CD8-positive, alpha-beta memory T cell (primary cell): ENCODE measurements around the gene OR13A1. TPM values are rescaled to one million over a fixed set of nuclear protein-coding genes. Genes with fewer than 3 reads are reported as not detected.
"Not testable (repeated sequence)": the region's sequence is repeated elsewhere in the genome, so short reads cannot be mapped to it uniquely, and the experiment has no call there.

ENCODE experiments used
- CTCF ChIA-PET: fragments of 350-600 bp; sonication (Branson Sonifier 250); formaldehyde crosslinking; loops from one replicate; lab custom pipeline; 2021; ENCODE audit warnings: antibody characterized with exemption; lab: Charles Lee
- POLR2A ChIA-PET: fragments of 350-600 bp; sonication (Branson Sonifier 250); formaldehyde crosslinking; loops from one replicate; lab custom pipeline; 2021; ENCODE audit warnings: antibody characterized with exemption; lab: Charles Lee
- DNase-seq, 5 donors: peaks; one replicate each; pipeline versions ENCODE4 v3.0.0 to v3.0.0-alpha.2; 2020 to 2022; ENCODE audit warnings: mixed read lengths in 1 of 5
- H3K27ac ChIP-seq: one replicate; pipeline ENCODE4 v1.7.0; 2013; ENCODE audit warnings: low read depth, mild to moderate bottlenecking, low read length, moderate library complexity
- H3K27me3 ChIP-seq: 2 replicates; pipeline ENCODE4 v1.7.0; 2013; ENCODE audit warnings: low read length, mild to moderate bottlenecking; ENCODE audit not compliant: insufficient read depth, poor library complexity, severe bottlenecking
- H3K36me3 ChIP-seq: 2 replicates; pipeline ENCODE4 v1.7.0; 2013; ENCODE audit warnings: mild to moderate bottlenecking, low read length, moderate library complexity; ENCODE audit not compliant: insufficient read depth
- H3K4me1 ChIP-seq: 2 replicates; pipeline ENCODE4 v1.7.0; 2013; ENCODE audit warnings: mild to moderate bottlenecking, low read length, moderate library complexity; ENCODE audit not compliant: insufficient read depth
- H3K4me3 ChIP-seq: 2 replicates; pipeline ENCODE4 v1.7.0; 2013; ENCODE audit warnings: mild to moderate bottlenecking, low read length
- H3K9me3 ChIP-seq: 2 replicates; pipeline ENCODE4 v1.7.0; 2013; ENCODE audit warnings: mild to moderate bottlenecking, low read length
- H3K27ac Mint-ChIP-seq, 8 donors: one replicate each; pipeline ENCODE4 v1.8.0; 2020 to 2021; ENCODE audit warnings: mixed read lengths in 8 of 8, mild to moderate bottlenecking in 6 of 8, inconsistent platforms in 3 of 8, moderate library complexity in 3 of 8
- H3K27me3 Mint-ChIP-seq, 2 donors: one replicate each; pipeline ENCODE4 v1.8.0; 2020 to 2021; ENCODE audit warnings: mixed read lengths in 2 of 2, mild to moderate bottlenecking in 1 of 2, moderate library complexity in 1 of 2
- H3K36me3 Mint-ChIP-seq, 3 donors: one replicate each; pipeline ENCODE4 v1.8.0; 2020 to 2021; ENCODE audit warnings: mixed read lengths in 3 of 3, inconsistent platforms in 1 of 3, mild to moderate bottlenecking in 1 of 3
- H3K4me1 Mint-ChIP-seq, 3 donors: one replicate each; pipeline ENCODE4 v1.8.0; 2020 to 2021; ENCODE audit warnings: mixed read lengths in 3 of 3, inconsistent platforms in 1 of 3, mild to moderate bottlenecking in 1 of 3
- H3K4me3 Mint-ChIP-seq, 7 donors: one replicate each; pipeline ENCODE4 v1.8.0; 2020 to 2021; ENCODE audit warnings: mixed read lengths in 7 of 7, mild to moderate bottlenecking in 6 of 7, moderate library complexity in 4 of 7, inconsistent platforms in 2 of 7
- H3K9me3 Mint-ChIP-seq, 5 donors: one replicate each; pipeline ENCODE4 v1.8.0; 2020 to 2022; ENCODE audit warnings: mixed read lengths in 5 of 5, mild to moderate bottlenecking in 3 of 5, moderate library complexity in 2 of 5, inconsistent platforms in 1 of 5
- polyA plus RNA-seq: library from polyadenylated mRNA; unstranded; fragments of 300-500 nt; fragmentation: Illumina TruSeq; gene quantifications from one replicate; pipeline ENCODE4 v1.2.3, GENCODE V29; 2021
- total RNA-seq, 2 experiments: library from RNA; stranded (reverse); gene quantifications; one replicate each; pipeline ENCODE4 v1.2.3, GENCODE V29; 2021

Gene OR13A1
- total and polyA plus RNA-seq, 3 experiments from 2014 or later = 0.29 TPM; not detected in 2

DNA sequence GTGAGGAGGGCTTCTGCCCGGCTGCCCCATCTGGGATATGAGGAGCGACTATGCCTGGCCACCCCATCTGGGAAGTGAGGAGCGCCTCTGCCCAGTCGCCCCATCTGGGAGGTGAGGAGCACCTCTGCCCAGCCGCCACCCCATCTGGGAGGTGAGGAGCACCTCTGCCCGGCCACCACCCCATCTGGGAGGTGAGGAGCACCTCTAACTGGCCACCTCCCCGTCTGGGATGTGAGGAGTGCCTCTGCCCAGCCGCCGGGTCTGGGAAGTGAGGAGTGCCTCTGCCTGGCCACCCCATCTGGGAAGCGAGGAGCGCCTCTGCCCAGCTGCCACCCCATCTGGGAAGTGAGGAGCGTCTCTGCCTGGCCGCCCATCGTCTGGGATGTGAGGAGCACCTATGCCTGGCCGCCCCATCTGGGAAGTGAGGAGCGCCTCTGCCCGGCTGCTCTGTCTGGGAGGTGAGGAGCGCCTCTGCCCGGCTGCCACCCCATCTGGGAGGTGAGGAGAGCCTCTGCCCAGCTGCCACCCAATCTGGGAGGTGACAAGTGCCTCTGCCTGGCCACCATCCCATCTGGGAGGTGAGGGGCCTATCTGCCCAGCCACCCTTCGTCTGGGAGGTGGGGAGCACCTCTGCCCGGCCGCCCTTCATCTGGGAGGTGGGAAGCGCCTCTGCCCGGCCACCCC is 31.4 kb upstream of the OR13A1 start:
- POLR2A ChIA-PET, H3K9me3 ChIP-seq, H3K4me1 ChIP-seq, H3K27ac ChIP-seq, DNase-seq, H3K27ac Mint-ChIP-seq, H3K27me3 ChIP-seq, CTCF ChIA-PET, H3K27me3 Mint-ChIP-seq, H3K9me3 Mint-ChIP-seq, H3K4me3 Mint-ChIP-seq, H3K36me3 Mint-ChIP-seq, H3K4me3 ChIP-seq, H3K36me3 ChIP-seq, H3K4me1 Mint-ChIP-seq: not testable (repeated sequence)

GRCh38 chr10:45340420-45340819 is 25.0 kb upstream of the OR13A1 start:
- H3K4me3 Mint-ChIP-seq, H3K36me3 ChIP-seq, POLR2A ChIA-PET, H3K4me1 ChIP-seq, H3K27ac Mint-ChIP-seq, H3K9me3 ChIP-seq, DNase-seq, H3K27ac ChIP-seq, H3K9me3 Mint-ChIP-seq, H3K27me3 ChIP-seq, H3K4me3 ChIP-seq, CTCF ChIA-PET, H3K4me1 Mint-ChIP-seq: not testable (repeated sequence)
- peaks cover 4 to 13% of the 10 kb centered on the region in 2 donors for H3K27me3 Mint-ChIP-seq
- peaks cover 0 to 15% (median 0%) of the 10 kb centered on the region in 3 donors for H3K36me3 Mint-ChIP-seq

- no peaks in the 10 kb centered on the region for H3K4me1 ChIP-seq
- Mint-ChIP-seq H3K27me3 (peaks cover 3 to 16% of the 10 kb centered on the region in 2 donors), H3K4me3 (no peak overlapping the region), H3K9me3 (peaks cover 0 to 2% (median 0%) of the 10 kb centered on the region in 5 donors), H3K27ac (no peak overlapping the region), H3K36me3 (peaks cover 0 to 15% (median 0%) of the 10 kb centered on the region in 3 donors), H3K4me1 (no peaks in the 10 kb centered on the region)
- H3K9me3 ChIP-seq = no peaks in the 10 kb centered on the region
- no peaks in the 10 kb centered on the region for H3K36me3 ChIP-seq
- CTCF ChIA-PET = no interaction called here
- H3K4me3 ChIP-seq = no peak overlapping the region
- no peaks in the 10 kb centered on the region for H3K27me3 ChIP-seq
- POLR2A ChIA-PET = no interaction called here
- no peak overlapping the region for H3K27ac ChIP-seq
- DNase-seq = no peak
Observed at GRCh38 chr10:45339894-45340293, 24.5 kb upstream of the OR13A1 start.

DNA sequence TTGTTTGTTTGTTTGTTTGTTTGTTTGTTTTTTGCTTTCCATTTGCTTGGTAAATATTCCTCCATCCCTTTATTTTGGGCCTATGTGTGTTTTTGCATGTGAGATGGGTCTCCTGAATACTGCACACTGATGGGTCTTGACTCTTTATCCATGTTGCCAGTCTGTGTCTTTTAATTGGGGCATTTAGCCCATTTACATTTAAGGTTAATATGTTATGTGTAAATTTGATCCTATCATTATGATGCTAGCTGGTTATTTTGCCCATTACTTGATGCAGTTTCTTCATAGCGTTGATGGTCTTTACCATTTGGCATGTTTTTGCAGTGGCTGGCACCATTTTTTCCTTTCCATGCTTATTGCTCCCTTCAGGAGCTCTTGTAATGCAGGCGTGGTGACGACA is 16.4 kb upstream of the OR13A1 start:
- CTCF ChIA-PET, H3K36me3 ChIP-seq, H3K27me3 ChIP-seq, H3K27ac ChIP-seq, POLR2A ChIA-PET, H3K4me3 ChIP-seq, H3K27ac Mint-ChIP-seq, H3K4me3 Mint-ChIP-seq, H3K4me1 ChIP-seq, H3K4me1 Mint-ChIP-seq, DNase-seq, H3K9me3 ChIP-seq: not testable (repeated sequence)
- Mint-ChIP-seq H3K27me3 (peaks cover 22 to 41% of the 10 kb centered on the region in 2 donors), H3K9me3 (peaks cover 0 to 17% (median 11%) of the 10 kb centered on the region in 5 donors), H3K36me3 (peaks cover 0 to 15% (median 0%) of the 10 kb centered on the region in 3 donors)

- H3K4me1 ChIP-seq, H3K4me1 Mint-ChIP-seq, H3K9me3 ChIP-seq, H3K4me3 Mint-ChIP-seq, H3K27me3 ChIP-seq, H3K36me3 ChIP-seq, H3K4me3 ChIP-seq, H3K27ac ChIP-seq, DNase-seq, POLR2A ChIA-PET, CTCF ChIA-PET: not testable (repeated sequence)
- Mint-ChIP-seq H3K36me3 (peaks cover 0 to 15% (median 0%) of the 10 kb centered on the region in 3 donors), H3K9me3 (peaks cover 3 to 26% (median 16%) of the 10 kb centered on the region in 5 donors), H3K27ac (peak overlapping the region in 1 of 8 donors; percentile 78), H3K27me3 (peaks cover 16 to 19% of the 10 kb centered on the region in 2 donors)
Observed at GRCh38 chr10:45326864-45327263, 11.5 kb upstream of the OR13A1 start.

- peaks cover 10 to 13% of the 10 kb centered on the region in 2 donors for H3K27me3 Mint-ChIP-seq
- H3K4me1 Mint-ChIP-seq = no peaks in the 10 kb centered on the region
- peaks cover 0 to 20% (median 0%) of the 10 kb centered on the region in 3 donors for H3K36me3 Mint-ChIP-seq
- no peaks in the 10 kb centered on the region for H3K9me3 ChIP-seq
- H3K27me3 ChIP-seq = no peaks in the 10 kb centered on the region
- no peak overlapping the region for H3K4me3 Mint-ChIP-seq
- no peak overlapping the region for H3K27ac Mint-ChIP-seq
- H3K27ac ChIP-seq = no peak overlapping the region
- peaks cover 3 to 31% (median 22%) of the 10 kb centered on the region in 5 donors for H3K9me3 Mint-ChIP-seq
- CTCF ChIA-PET = no interaction called here
- no peak overlapping the region for H3K4me3 ChIP-seq
- no peaks in the 10 kb centered on the region for H3K36me3 ChIP-seq
- H3K4me1 ChIP-seq = no peaks in the 10 kb centered on the region
- no peak for DNase-seq
- POLR2A ChIA-PET = no interaction called here
Observed at GRCh38 chr10:45325116-45325515, 9.7 kb upstream of the OR13A1 start.

- no peak overlapping the region for H3K4me3 ChIP-seq
- H3K27ac ChIP-seq = no peak overlapping the region
- Mint-ChIP-seq H3K36me3 (peaks cover 0 to 4% (median 0%) of the 10 kb centered on the region in 3 donors), H3K27me3 (peaks cover 0 to 2% of the 10 kb centered on the region in 2 donors), H3K4me1 (no peaks in the 10 kb centered on the region), H3K4me3 (no peak overlapping the region), H3K9me3 (peaks cover 6 to 16% (median 7%) of the 10 kb centered on the region in 5 donors), H3K27ac (peak overlapping the region in 1 of 8 donors; percentile 36)
- no peaks in the 10 kb centered on the region for H3K27me3 ChIP-seq
- H3K36me3 ChIP-seq = no peaks in the 10 kb centered on the region
- CTCF ChIA-PET = no interaction called here
- POLR2A ChIA-PET = no interaction called here
- no peaks in the 10 kb centered on the region for H3K9me3 ChIP-seq
- no peaks in the 10 kb centered on the region for H3K4me1 ChIP-seq
- no peak for DNase-seq
Observed at GRCh38 chr10:45319702-45320101, 4.3 kb upstream of the OR13A1 start.

DNA sequence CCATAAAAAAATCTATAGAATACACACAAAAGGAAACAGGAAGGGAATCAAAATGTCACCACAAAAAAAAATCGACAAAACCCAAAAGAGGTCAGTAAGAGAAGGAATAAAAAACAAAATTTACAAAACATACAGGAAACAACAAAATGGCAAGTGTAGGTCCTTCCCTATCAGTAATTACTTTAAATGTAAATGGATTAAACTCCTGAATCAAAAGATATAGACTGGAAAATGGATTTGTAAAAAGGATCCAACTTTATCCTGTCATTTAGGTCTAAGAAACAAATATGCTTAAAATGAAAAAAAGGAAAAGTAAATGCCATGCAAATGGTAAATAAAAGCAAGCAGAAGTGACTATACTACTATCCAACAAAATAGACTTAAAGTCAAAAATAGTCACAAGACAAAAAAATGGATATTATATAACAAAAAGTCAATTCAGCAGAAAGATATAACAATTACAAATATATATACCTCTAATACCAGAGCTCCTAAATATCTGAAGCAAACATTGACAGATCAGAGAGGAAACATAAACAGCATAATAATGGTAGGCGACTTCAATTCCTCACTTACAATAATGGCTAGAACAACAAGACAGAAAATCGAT is 2.0 kb downstream of the OR13A1 start:
- no peaks in the 10 kb centered on the region for H3K4me1 ChIP-seq
- POLR2A ChIA-PET = no interaction called here
- no peaks in the 10 kb centered on the region for H3K4me1 Mint-ChIP-seq
- no peak overlapping the region for H3K4me3 ChIP-seq
- H3K27me3 ChIP-seq = no peaks in the 10 kb centered on the region
- peak overlapping the region in 1 of 8 donors; percentile 1 for H3K27ac Mint-ChIP-seq
- CTCF ChIA-PET = no interaction called here
- DNase-seq = no peak
- peaks cover 1 to 26% (median 19%) of the 10 kb centered on the region in 5 donors for H3K9me3 Mint-ChIP-seq
- no peaks in the 10 kb centered on the region for H3K36me3 ChIP-seq
- H3K27ac ChIP-seq = no peak overlapping the region
- peaks cover under 1 to 5% of the 10 kb centered on the region in 2 donors for H3K27me3 Mint-ChIP-seq
- H3K9me3 ChIP-seq = no peaks in the 10 kb centered on the region
- H3K4me3 Mint-ChIP-seq = no peak overlapping the region
- H3K36me3 Mint-ChIP-seq = peaks cover 0 to 19% (median 2%) of the 10 kb centered on the region in 3 donors
